Esophagus mucosa (tissue), 1 donor: ENCODE measurements around the gene ZNF25. TPM values are rescaled to one million over a fixed set of nuclear protein-coding genes. Genes with fewer than 3 reads are reported as not detected.
A peak's percentile ranks its signal among the peaks of the same experiment; 100 is the strongest.
"Not testable (repeated sequence)": the region's sequence is repeated elsewhere in the genome, so short reads cannot be mapped to it uniquely, and the experiment has no call there.

Experiments used
- ATAC-seq: fragments of 200-7000 bp; cut with Tn5 transposase; one replicate; pipeline ENCODE4 v1.9.1; 2020
- total RNA-seq: library from RNA; stranded (reverse); gene quantifications from one replicate; pipeline ENCODE4 v1.2.4, GENCODE V29; 2023
- donor health status: DM: yes; HTN: yes; CAD: no.

The ZNF25 gene
- 2.8 TPM for total RNA-seq

- ATAC-seq: peak; percentile 100
Observed at GRCh38 chr10:37976091-37976879, at the start of gene ZNF25. TSS of gene ZNF25 (minus strand) at chr10:37976647. CDS start at chr10:37971722, 4,925 bp downstream.

DNA sequence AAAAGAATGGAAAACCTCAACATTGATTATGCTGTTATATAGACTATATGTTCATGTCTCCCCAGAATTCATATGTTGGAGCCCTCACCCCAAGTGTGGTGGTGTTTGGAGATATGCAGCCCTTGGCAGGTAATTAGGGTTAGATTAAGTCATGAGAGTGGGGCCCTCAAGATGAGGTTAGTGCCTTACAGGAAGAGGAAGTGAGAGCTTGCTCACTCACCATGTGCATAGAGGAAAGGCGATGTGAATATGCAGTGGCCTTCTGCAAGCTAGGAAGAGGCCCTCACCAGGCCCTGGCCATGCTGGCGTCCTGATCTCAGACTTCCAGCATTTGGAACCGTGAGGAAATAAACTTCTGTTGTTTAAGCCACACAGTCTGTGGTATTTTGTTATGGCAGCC lies 48.8 kb upstream of the ZNF25 start:
- ATAC-seq: no peak

DNA sequence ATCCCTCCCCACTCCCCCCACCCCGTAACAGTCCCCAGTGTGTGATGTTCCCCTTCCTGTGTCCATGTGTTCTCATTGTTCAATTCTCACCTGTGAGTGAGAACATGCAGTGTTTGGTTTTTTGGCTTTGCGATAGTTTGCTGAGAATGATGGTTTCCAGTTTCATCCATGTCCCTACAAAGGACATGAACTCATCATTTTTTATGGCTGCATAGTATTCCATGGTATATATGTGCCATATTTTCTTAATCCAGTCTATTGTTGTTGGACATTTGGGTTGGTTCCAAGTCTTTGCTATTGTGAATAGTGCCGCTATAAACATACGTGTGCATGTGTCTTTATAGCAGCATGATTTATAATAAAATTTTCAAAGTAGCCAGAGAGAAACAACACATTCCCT lies 42.7 kb upstream of the ZNF25 start:
- ATAC-seq: not testable (repeated sequence)

GRCh38 chr10:38016354-38016753 lies 39.9 kb upstream of the ZNF25 start:
- no peak for ATAC-seq

DNA sequence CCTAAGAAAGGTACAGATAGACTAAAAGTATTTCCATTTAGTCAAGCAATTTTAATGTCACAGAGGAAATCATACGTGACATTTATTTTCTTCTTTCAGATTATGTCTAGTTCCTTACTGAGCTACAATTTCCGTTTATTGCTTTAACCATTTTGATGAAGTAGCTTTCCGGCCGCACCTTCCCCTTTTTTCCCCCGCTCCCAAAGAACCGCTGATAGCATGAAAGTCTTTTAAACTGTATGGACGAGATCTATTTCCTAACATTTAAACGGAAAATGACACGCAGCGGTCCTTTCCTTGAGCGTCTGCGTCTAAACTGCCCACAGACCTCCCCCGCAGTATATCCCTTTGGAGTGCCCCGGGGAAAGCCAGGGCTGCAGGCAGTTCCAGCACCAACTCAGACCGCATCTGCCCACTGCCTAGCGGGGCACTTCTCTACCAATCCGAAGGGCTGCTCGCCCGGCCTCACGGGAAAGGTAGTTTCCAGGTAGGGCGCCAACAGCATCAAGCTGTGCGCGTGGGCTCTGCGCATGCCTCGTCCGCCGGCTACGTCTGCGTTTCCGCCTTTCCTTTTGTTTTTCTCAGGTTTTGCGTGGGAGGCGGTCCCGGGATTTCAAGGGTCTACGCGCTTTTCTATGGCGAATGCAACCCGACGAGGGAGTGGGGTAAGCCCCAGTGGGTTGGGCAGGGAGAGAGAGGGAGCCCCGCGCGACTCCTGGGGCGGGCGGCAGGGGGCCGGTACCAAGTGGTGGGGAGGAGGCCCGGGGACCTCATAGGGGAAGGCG lies 33.9 kb upstream of the ZNF25 start, which contains the start of gene ZNF33A:
ZNF33A (plus strand) TSS at position 557 of the 785 bp plus-strand sequence. CDS start 1,667 bp downstream, outside the sequence.
- ATAC-seq: peak; percentile 96

DNA sequence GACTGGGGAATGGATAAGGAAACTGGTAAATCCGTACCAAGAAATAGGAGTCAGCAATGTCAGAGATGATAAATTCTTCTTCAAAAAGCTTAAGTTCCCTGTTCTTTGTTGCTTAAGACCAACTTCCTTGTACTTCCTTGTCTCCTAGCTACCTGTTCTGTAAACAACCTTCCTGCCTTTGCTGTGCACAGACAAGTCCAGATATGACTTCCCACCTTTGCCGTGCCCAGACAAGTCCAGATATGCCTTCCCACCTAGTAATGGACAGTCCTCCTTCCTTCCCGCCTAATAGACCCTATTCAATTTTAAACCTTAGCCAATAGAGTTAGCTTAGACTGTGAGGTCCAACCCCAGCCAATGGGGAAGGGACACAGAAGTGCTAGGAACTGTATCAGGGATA lies 31.5 kb upstream of the ZNF25 start:
- peak; percentile 27 for ATAC-seq

- ATAC-seq: no peak
Observed at GRCh38 chr10:38007551-38007950, 31.1 kb upstream of the ZNF25 start.

DNA sequence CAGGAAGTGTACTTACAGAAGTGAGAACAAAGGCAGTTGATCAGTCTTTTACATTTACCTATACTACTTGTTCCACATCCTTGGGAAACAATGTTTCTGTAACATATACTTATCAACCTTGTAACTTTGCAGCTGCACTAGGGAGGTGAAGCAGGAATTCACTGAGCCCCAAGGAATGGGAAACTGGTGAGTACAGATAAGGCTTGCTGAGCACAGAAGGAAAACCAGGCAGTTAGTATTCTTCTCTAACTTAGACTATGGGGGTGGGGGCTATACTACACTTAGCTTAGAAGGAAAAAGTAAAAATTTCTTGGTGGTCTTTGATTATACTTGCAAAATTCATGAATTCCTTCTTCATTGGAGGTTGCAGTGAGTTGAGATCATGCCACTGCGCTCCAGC lies 27.1 kb upstream of the ZNF25 start:
- no peak for ATAC-seq

DNA sequence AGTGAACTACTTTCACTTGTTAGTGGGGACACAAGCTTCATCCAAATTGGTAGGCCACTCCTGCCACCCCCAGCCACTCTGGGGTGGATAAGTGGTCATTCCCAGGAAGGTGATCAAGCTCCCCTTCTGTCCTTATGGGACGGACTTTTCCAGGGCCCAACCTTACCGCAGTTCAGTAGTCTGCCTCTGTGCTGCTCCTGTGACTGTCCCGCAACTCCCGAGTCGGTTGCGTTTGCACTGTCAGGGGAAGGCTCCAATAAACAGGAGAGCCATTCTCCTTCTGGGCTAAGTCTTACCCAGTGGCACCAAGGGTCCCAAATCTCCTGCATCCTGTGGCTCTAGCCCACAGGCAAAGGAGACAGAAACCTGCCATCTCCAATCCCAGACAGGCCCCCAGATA lies 26.6 kb upstream of the ZNF25 start:
- no peak for ATAC-seq

DNA sequence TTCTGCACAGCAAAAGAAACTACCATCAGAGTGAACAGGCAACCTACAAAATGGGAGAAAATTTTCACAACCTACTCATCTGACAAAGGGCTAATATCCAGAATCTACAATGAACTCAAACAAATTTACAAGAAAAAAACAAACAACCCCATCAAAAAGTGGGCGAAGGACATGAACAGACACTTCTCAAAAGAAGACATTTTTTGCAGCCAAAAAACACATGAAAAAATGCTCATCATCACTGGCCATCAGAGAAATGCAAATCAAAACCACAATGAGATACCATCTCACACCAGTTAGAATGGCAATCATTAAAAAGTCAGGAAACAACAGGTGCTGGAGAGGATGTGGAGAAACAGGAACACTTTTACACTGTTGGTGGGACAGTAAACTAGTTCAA lies 24.0 kb upstream of the ZNF25 start:
- not testable (repeated sequence) for ATAC-seq

- not testable (repeated sequence) for ATAC-seq
Observed at GRCh38 chr10:37998920-37999319, 22.5 kb upstream of the ZNF25 start.

DNA sequence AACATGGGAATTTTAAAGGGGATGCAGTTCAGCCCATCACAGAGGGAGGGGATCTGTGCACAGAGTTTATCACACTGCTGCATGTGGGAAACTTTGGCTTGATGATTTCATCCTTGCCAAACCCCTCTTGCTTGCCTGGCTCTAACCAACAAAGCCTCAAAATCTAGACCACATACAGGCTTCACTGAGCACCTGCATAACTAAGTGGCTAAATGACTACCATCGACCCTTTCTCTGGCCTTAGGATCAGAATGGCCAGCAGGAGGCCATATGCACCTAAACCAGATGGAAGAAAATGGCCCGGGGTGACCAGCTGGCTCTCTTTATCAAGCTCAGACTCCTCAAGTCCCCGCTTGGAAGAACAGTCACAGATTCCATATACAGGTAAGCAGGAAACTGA lies 15.6 kb upstream of the ZNF25 start:
- ATAC-seq: no peak

DNA sequence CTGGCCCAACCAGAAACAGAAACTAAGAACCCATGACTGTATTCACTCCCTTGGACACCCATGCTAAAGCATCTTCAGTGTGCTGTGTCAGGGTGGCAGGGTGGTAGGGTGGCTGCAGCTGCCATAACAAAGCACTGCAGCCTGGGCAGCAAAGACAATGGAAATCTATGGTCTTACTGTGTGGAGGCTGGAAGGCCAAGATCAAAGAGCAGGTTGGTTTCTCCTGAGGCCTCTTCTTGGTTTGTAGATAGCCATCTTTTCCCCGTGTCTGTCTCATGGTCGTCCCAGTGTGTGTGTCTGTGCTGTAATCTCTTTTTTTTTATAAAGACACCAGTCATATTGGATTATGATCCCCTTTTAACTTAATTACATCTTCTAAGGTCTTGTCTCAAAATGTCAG lies 15.2 kb upstream of the ZNF25 start:
- ATAC-seq: no peak

DNA sequence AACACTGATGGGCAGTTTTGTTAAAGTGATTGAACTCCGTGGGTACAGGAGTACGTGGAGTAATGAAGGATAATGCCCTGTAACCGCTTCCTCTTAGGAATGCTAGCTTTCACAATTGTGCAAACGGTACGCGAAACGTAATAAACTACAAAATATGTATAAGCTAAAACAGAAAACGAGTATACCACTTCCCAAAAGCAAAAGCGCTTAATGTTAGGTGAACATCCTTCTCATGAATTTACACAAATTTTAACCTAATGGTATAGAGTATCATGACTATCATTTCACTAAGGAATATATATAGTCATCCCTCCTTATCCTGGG lies 395 bp upstream of the ZNF25 start:
- ATAC-seq: no peak

DNA sequence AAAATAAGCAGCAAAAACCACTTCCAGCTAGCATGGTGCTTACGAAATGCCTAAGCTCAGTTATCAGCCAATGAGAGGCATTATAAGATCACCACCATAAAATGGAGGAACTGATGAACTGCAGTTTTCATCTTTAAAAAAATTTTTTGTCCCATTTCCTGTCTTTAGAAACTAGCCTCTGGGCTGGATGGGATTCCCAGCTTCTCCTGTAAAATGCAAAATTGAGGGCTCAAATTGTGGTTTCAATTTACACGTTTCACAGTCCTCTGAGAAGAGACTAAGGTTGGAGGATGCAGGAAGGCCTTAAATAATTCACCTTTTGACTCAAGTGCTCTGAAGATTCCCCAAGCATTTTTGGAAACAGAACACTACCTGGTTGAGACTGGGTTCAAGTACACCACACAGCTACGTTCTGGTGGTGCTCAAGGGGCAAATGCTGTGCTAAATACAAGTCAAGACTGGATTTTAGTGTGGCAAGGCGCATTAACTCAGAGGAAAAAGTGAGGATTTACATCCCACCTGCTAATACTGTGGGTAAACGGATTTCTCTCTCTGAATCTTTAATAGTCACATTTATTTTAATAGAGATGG lies 951 bp downstream of the ZNF25 start:
- ATAC-seq: no peak

DNA sequence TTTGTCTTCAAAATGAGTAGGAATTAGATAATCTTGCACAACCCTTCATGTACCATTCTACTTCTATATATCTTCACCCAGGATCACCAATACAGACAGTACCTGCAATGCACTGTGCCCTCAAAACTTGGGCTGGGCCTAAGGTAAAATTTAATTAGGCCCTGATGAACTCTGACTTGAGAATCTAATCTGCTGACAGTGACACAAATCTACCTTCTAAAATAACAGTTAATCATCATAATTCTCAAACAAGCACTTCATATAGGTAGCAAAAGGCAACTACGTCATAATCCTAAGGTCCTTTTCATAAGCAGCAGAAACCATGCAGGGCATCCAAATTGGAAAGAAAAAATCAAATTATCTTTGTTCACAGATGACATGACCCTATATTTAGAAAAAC lies 4.1 kb downstream of the ZNF25 start:
- no peak for ATAC-seq

- ATAC-seq: no peak
Observed at GRCh38 chr10:37965006-37965405, 11.4 kb downstream of the ZNF25 start.

DNA sequence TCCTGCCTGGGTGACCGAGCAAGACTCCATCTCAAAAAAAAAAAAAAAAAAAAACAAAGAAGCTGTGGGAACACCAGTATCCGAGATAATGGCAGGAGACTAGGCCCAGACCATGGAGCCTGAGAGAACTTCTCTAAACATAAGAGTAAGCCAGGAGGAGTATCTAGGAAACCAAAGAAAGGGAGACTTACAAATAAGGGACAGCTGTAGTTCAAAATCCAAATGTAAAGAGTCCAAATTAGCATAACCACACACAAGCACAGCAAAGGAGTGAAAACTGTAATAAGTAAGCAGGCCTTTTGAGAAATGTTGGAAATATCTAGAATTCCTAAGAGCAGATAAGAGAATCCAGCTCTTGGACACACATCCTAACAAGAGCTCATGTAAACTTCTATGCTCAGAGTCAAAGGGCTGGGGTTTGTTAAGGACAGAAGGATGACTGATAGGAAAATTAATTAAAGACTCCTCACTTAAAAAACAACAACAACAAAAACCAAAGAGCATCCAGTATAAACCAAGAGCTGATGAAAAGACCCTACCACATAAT lies 15.8 kb downstream of the ZNF25 start:
- ATAC-seq: no peak

GRCh38 chr10:37957841-37958240 lies 18.6 kb downstream of the ZNF25 start:
- no peak for ATAC-seq

- ATAC-seq: no peak
Observed at GRCh38 chr10:37952926-37953325, 23.5 kb downstream of the ZNF25 start.

DNA sequence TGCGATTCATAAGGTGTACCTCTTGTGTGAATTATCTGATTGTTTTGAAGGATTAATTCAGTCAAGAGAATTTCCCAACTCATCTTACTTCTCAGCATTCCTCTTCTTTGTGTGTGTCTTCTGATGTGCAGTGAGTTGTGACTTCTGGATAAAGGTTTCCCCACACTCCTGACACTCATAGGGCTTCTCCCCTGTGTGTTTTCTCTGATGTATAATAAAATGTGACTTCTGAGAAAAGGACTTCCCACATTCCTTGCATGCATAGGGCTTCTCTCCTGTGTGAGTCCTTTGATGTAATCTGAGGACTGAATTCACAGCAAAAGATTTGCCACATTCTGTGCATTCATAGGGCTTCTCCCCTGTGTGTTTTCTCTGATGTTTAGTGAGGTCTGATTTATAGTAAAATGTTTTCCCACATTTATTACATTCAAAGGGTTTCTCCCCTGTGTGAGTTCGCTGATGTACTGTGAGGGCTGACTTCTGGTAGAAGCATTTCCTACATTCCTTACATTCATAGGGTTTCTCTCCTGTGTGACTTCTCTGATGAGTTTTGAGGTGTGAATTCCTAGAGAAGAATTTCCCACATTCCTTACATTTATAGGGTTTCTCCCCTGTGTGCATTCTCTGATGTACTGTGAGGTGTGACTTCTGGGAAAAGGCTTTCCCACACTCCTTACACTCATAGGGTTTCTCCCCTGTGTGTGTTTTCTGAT lies 24.2 kb downstream of the ZNF25 start:
- ATAC-seq: peak; percentile 42

DNA sequence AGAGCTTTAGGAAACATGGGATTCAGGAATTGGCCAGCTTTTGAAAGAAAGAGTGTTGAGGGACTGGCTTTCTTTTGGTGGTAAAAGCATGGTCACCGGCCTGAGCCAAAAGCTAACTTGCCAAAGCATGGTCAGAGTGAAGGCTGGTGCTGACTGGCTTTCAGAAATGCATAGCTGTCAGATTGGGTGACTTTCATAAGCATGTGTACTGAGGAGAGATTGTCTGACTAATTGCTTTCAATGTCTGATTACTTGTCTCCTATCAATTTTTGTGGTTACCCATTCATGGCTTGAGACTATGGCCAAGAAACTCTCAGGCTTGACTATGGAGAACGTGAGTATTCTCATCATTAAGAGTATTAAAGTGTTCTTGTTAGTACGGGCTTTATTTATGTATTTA lies 28.2 kb downstream of the ZNF25 start:
- ATAC-seq: no peak

DNA sequence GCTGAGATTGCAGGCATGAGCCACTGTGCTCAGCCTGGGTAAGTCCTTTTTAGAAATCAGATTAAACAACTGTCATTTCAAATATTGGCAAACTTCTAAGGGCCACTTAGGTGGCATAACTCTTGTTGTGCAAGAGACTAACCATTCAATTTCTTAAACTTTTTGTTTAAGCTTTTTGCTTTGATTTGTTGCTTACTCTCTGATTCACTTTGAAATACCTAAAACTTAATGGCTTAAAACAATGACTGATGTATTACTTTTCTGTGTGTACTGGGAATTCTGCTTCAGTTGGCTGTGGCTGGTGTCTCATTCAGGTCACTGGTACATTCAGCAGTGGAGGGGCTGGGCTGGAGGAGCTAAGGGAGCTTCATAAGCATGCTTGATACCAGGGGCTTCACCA lies 28.9 kb downstream of the ZNF25 start:
- no peak for ATAC-seq
